Stimulated activated CD8-positive, alpha-beta memory T cell treated with anti-CD3 and anti-CD28 coated beads, Interleukin-2, amount 100 ng/mL, for 48 hours (primary cell): Measurements from ENCODE around the gene DLGAP1.
A peak's percentile ranks its signal among the peaks of the same experiment; 100 is the strongest.
"Not testable (repeated sequence)": the region's sequence is repeated elsewhere in the genome, so short reads cannot be mapped to it uniquely, and the experiment has no call there.

Source experiments
- DNase-seq, 2 donors: peaks; one replicate each; pipeline ENCODE4 v3.0.0-alpha.2; 2020; ENCODE audit warnings: low read depth in 2 of 2

The DLGAP1 gene

DNA sequence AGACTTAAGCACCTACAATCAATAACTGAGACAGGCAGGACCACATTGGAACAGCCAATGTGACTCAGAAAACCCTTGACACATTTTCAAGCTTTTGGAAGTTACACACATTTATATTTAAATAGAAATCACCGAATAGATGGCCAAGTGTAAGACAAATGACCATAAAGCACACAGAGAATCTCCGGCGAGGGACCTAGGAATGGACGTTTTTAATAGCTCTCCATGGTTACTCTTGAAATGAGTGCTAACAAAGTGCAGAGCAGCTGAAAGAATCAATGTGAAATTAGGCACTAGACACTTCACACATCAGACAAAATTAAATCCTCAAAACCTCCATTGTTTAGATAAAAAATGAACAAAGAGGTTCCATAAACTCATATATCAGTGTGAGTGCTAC is 376.9 kb downstream of the DLGAP1 start:
- DNase-seq = no peak

DNA sequence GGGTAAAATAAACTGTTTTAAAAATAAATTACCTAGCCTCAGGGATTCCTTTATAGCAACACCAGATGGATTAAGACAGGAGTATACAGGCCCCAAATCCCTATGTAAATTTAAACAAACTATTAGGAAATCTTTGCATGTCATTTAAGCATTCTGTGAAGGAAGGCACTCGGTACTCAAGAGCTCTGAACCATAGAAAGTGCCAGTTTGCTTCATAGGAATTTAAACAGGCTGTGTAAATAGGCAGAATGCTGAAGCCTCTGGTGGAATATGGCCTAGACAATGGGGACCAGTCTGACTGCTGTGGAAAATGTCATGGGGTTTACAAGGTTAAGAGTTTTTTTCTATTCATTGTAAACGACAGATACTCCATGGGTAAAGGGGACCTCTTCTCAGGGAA is 377.4 kb downstream of the DLGAP1 start:
- DNase-seq = no peak

DNA sequence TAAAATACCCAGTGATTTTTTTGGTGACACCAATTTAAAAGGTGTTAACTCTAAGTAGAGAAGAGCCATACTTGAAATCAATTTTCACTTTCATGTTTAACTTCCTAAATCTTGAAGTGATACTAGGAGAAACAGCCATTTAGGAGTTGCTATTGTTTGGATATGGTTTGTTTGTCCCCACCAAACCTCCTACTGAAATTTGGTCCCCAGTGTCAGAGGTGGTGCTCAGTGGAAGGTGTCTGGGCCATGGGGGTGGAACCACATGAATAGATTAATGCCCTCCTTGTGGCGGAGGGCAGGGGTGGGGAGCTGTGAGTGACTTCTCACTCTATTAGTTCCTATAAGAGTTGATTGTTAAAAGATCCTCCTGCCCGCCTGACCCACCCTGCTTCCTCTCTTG is 377.9 kb downstream of the DLGAP1 start:
- DNase-seq = no peak

DNA sequence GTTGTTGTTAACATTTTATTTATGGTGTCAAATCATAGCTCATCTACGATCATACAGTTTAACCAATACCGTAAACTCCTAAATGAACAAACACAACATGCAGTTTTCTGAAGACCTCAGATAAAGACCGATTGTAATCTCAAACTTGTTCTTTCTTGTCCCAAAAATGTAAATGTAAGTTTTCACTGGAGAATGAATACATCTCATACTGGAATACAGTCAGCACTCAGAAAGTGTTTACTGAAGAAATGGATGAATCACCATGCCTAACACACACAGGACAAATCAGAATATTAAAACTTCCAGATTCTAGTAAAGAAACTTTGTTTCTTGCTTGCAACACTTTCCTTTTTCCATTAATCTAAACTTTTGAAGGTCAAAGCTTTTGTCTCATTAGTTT is 380.5 kb downstream of the DLGAP1 start:
- no peak for DNase-seq

DNA sequence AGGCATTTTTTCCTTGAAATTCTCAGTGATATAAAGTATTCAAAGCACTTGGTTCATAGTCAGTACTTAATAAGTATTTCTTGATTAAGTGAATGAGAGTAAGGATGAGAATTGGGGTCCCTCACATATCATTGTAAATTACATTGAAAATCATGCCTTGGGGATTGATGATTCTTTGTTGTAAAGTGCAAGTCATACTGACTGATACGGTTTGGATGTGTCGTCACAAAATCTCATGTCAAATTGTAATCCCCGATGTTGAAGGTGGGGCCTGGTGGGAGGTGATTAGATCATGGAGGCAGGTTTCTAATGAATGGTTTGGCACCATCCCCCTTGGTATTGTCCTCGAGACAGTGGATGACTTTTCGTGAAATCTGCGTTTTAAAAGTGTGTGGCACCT is 385.9 kb downstream of the DLGAP1 start:
- no peak for DNase-seq

DNA sequence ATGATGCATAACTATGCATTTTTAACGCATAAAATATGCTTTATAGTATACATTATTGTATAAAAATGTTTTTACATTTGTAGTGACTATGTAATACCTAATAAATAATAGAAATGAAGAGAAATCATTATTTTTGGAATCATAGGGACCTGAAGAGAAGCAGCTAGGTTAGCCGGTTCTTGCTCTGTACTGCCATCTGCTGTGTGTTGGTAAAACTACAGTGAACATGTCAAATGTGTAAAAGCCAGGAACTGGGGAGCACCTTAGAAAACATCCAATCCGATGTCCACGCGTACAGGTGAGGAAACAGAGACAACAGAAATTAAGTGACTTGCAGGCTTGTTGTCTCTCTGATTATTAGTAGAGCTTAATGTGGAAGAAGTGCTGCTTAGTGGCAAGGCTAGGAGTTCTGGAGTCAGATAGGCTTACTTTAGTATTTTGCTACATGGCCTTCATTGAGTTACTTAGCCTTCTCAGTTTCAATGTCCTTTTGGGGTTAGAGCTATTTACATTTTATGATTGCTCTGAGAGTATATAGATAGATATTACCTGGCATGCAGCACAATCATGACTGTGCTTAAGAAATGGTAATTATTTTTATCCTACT is 386.5 kb downstream of the DLGAP1 start:
- peak in 1 of 2 donors; percentile 2 for DNase-seq

DNA sequence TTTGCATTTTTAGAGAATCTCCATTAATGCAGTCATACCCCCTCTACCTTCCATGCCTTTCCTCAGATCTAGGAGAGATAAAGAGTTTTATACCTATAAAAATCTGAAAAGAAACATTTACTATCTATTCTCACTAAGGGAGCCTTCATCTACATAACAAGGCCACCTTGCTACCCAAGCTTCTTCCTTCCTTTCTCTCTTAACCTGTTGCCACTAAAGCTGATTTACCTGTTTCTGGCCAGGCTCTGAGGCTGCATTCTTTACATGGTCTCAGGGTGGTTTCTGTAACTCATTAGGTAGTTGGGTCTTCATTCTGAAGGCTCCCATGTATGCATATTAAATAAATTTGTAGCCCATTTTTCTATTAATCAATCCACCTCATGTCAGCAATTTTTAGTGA is 391.6 kb downstream of the DLGAP1 start:
- DNase-seq = no peak

DNA sequence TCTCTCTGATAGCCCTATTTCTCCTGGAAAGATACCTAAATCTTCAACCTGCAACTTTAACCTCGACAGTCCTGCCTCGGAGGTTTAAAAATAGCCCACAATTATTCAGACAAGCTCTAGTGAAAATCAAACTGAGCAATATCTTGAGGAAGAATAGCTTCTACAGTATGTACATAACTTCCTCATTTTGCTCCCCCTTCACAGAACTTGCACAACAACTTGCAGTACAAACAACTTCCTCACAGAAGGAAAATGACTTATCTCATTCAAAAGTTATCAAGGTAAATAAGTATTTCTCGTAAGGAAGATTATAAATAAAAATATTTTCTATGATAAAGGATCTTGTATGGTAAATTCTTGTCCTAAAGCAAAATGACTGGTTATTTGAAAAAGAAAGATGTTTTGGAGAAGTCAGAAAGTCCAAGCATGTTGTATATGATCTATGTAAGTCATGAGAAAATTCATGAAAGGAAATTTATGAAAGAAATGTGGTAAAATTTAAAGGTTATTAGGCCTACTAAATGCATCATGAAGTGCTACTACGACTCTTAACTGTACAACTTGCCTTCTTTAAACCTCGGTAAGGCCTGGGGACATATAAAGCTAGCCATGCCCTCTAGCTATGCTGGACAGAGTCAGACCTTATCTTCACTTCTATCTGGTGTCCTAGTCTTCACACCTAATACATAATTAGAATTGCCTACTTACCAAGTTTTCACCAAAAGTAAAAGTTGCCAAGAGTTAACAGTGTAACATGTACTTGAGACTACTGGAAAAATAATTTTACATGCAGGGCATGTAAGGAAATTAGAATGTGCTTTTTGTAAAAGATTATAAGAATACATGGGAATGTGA is 394.5 kb downstream of the DLGAP1 start:
- no peak for DNase-seq

DNA sequence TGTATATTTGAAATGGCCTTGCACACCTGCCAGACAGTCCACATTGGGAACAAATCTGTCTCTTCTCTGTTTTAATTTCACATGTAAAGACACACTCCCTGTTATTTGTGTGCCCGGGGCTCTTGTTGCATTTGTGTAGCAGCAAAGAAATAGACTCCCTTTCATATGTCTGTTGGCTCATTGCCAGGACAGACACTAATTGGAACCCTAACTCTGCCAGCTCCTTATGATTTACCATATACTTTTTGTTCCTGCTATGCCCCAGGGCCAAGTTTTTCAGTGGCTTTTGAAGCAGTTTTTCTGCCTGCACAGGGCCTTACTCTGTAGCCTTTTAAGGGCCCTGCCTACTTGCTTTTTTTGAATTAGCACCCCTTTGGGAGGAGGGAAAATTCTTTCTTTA is 396.9 kb downstream of the DLGAP1 start:
- no peak for DNase-seq

DNA sequence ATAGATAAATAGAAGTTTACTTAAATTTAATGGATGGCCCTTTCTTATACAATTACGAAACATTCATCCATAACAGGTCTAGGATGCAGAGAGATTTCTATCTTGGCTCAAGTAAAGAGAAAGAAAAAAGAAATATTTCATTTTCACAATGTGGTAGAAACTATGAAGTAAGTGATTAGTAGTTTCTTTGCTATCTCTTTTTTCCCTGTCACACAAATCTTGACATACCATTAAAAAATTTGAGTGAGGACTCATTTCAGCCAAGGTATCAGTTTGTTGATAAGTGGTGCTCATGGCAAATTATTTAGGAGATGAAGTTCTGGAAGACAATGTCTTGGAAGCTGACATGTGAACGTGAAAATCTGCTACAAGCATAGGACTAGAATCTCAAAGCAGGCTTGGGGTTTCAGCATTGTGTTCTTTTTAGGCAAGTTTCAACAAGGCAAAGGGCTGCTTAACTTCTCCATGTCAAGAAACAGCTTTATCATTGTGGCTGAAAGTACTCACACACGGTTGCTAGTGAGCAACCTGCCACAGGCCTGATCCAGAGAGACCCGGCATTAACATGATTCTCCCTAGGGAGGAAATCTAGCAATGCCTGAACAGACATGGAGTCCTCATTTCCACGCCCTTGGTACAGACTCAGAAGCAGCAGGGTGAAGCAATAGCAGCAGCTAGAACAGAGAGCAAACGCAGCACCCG is 414.6 kb downstream of the DLGAP1 start:
- no peak for DNase-seq

DNA sequence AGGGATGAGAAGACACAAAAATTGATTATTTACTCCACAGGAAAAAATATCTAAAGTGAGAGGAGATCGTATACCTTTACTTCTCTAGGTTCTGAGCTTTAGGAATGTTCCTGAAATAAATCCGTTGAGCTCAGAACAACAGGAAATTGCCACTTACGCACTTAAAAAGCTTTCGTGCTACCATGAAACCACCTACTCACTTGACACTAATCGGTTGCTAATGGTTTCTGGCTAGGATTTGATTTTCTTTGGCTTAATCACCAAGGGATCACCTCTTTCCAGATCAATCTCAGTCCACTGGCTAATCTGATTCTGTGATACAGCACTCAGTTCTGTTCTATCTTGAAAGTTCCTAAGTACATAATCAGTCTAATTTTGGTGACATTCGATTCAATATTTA is 419.6 kb downstream of the DLGAP1 start:
- no peak for DNase-seq

DNA sequence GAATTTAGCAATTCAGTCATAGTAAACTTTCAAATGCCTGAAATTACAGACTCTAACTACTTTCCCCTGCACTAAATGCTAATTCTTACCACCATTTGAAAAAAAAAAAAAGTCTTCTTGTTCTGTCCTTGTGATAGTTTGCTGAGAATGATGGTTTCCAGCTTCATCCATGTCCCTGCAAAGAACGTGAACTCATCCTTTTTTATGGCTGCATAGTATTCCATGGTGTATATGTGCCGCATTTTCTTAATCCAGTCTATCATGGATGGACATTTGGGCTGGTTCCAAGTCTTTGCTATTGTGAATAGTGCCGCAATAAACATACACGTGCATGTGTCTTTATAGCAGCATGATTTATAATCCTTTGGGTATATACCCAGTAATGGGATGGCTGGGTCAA is 420.3 kb downstream of the DLGAP1 start:
- DNase-seq = not testable (repeated sequence)

DNA sequence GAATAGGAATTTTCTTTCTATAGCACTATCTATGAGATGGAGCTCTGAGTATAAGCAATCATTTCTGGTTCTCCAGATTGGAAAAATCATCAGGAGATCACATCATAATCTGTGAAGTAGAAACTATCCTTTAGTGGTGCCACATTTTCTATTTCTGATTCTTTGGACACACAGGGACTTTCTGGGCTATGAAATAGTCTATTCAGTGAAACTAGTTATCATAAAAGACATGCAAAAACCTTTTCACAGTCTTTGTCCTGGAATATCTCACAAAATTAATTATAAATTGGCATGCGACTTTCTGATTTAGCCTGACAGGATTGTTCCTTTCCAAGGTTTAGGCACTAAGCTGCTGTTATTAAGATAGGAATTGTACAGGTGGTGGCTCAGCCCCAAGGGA is 428.6 kb downstream of the DLGAP1 start:
- no peak for DNase-seq

DNA sequence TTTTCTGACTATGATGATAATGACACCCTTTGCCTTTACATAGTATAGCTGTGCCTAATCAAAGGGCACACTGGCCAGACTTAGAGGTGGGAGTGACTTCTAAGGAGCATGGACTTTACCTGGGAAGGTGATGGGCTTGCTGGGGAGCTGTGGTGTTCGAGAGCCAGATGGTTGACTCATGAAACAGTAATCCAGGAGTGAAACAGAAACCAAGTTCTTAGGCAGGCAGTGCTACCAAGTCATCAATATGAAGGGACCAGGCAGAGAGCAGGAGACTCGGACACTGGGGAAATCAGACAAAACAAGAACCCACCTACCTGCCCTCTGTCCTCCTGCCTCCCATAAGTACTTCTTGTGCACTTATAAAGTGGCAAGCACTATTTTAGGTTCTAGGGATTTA is 430.4 kb downstream of the DLGAP1 start:
- DNase-seq = no peak

DNA sequence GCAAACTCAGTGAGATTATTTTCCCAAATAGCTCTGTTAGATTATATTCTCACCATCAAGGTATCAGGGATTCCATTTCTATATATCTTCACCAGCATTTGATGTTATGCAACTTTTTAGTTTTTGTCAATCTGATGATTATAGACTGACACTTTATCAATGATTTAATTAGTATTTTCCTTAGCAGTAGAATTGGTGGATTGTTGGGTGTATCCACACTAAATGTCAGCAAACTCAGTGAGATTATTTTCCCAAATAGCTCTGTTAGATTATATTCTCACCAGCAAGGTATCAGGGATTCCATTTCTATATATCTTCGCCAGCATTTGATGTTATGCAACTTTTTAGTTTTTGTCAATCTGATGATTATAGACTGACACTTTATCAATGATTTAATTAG is 432.4 kb downstream of the DLGAP1 start:
- not testable (repeated sequence) for DNase-seq

DNA sequence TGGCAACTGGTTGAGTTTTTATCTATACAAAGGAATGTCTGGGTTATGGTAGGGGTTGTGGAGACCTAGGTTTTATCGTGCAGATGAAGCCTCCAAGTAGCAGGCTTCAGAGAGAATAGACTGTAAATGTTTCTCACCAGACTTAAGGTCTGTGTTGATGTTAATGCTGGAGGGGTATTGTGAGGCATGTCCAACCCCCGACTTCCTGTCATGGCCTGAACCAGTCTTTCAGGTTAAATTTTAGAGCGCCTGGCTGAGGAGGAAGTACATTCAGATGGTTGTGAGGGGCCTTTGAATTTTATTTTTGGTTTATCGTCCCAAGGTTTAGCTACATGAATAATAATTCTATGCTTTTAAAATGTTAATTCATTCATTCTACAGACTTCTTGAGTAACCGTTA is 435.1 kb downstream of the DLGAP1 start:
- DNase-seq = no peak

DNA sequence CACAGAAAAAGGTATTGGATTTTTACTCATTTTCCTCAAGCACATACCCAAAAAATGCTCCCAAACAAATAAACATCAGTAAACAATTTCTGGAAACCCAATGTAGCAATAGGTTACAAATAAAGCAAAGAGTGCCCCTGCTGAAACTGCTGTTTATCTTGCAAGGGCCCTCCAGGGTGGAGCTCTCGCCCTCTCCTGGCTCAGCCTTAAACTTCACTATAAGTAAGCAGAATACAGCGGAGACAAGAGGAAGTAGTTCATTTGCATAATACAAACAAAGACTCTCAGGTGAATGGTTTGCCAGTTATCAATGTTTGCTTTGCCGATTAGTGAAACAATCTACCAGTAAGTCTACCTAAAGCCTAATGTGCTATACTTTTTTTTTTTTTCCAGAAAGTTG is 437.6 kb downstream of the DLGAP1 start:
- DNase-seq = no peak

DNA sequence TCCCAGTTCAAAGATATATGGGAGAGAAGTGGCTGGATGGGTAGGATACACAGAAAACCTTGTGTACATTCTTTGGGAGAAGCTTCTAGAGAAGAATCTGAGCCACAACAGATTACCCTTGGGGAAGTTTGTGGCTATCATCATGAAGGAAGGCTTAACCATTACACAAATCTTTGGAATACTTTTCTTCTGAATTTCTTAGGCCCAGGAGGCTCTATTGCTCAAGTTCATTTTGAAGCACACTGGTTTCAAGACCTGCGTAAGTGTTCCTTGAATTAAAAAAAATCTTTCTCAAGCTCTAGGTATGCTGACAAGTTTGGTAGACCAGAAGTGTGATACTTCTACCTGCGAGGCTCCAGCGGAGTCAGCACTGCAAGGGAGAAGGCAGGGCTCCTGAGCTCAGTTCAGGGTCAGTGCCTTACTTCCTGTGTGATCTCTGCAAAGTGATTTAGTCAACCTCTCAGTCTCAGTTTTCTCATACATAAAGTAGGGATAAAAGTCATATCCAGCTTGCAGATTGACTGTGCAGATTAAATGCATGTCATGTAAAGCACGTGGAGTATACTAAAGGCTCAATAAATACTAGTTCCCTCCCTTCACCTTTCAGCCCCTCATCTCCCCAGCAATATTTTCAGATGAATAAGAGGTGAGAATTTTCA is 438.6 kb downstream of the DLGAP1 start:
- no peak for DNase-seq

DNA sequence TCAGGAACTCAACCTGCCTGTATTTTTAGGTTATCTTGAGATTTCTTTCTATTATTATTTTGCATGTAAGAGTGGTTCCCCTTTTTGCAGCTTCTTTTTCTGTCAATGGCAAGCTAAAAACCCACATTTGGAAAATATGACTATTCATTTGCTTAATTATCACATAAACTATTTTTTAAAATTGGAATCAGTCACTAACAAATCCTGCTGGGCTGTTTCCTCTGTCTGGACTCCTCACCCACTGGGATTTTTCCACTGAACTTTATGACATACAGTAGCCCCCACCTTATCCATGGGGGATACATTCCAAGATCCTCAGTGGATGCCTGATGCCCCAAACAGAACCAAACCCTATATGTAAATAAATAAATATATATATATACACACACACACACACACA is 447.3 kb downstream of the DLGAP1 start:
- no peak for DNase-seq

DNA sequence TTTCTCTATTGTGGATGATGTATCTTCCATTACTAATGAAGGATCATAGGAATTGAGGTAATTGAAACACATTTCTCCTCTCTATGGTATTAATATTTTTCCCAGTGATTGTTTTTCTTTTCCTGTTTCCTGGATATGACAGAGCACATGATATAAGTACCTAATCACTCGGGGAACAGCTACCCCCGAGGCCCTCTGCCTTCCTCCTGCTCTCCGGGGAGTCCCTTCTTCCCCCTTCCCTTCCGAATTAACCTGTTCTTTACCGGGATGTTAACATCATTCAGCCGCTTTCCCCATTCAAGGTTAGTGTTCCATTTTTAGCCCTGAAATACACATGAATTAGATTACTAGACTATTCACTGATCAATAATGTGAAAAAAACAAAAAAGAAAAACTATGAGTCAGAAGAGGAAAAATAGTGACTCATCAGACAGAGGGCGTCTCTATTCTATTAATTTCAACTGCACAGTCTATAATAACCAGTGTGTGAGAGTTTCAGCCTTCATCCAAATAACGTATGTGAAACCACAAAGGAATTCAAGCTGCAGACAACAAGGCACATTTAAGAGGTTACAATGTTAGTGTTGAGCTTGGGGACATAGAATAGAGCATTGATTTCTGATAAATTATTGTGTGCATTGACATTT is 450.8 kb downstream of the DLGAP1 start:
- no peak for DNase-seq

DNA sequence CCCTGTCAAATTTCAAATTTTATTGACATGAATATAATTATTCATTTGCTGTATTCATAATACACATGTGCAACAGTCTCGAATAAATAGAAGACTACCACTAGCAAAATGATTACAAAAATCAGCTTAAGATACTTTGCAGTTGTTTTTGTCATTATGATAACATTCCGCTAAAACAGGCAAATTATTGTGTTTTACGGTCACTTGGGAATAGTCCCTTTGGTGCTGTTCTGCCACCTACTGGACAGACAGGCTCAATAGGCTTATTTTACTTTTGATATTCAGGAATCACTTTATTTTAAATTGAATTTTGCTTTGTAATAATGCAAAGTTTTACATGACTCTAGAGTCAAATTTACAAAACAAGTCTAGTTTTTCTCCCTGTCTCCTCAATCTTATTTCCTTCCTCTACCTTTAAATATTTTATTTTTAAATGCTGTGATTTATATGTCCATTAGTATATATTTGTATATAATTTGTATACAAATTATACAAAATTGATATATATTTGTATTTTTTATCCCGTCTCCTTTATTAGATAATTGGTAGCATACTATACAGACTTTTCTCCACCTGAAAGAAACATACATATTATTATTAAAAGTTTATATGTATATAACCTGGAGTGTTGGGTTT is 456.3 kb downstream of the DLGAP1 start:
- no peak for DNase-seq
